ENCODE results near the gene IGF1R.

IGF1R gene

GRCh38 chr15:98663606-98664005, 15.3 kb downstream of the IGF1R start:
- DNase-seq (ENCODE audit: low read depth): no peak
- no peak overlapping the region for H3K4me3 ChIP-seq (ENCODE audit: low read depth, low read length)
- TF ChIP-seq CTCF (conservative IDR thresholded peaks at IDR 0.05; ENCODE audit: low read depth, low read length): no peak

- DNase-seq (ENCODE audit: low read depth): no peak
- no peak for TF ChIP-seq CTCF (conservative IDR thresholded peaks at IDR 0.05; ENCODE audit: low read depth, low read length)
- no peak overlapping the region for H3K4me3 ChIP-seq (ENCODE audit: low read depth, low read length)
Observed at GRCh38 chr15:98666441-98666840, 18.1 kb downstream of the IGF1R start.

GRCh38 chr15:98666841-98667240, 18.5 kb downstream of the IGF1R start:
- no peak for TF ChIP-seq CTCF (conservative IDR thresholded peaks at IDR 0.05; ENCODE audit: low read depth, low read length)
- no peak overlapping the region for H3K4me3 ChIP-seq (ENCODE audit: low read depth, low read length)
- peak; percentile 37 for DNase-seq (ENCODE audit: low read depth)

GRCh38 chr15:98667521-98668179, 19.3 kb downstream of the IGF1R start:
- H3K4me3 ChIP-seq (ENCODE audit: low read depth, low read length): no peak overlapping the region
- no peak for TF ChIP-seq CTCF (conservative IDR thresholded peaks at IDR 0.05; ENCODE audit: low read depth, low read length)
- no peak for DNase-seq (ENCODE audit: low read depth)

- no peak overlapping the region for H3K4me3 ChIP-seq (ENCODE audit: low read depth, low read length)
- peak; percentile 75 for DNase-seq (ENCODE audit: low read depth)
Observed at GRCh38 chr15:98668566-98669308, 20.4 kb downstream of the IGF1R start.

GRCh38 chr15:98669638-98670037, 21.3 kb downstream of the IGF1R start:
- no peak for DNase-seq (ENCODE audit: low read depth)

More at GRCh38 chr15:98668566-98669308, 20.4 kb downstream of the IGF1R start:
- TF ChIP-seq CTCF (conservative IDR thresholded peaks at IDR 0.05; ENCODE audit: low read depth, low read length): no peak

More at GRCh38 chr15:98669638-98670037, 21.3 kb downstream of the IGF1R start:
- H3K4me3 ChIP-seq (ENCODE audit: low read depth, low read length): no peak overlapping the region
- TF ChIP-seq CTCF (conservative IDR thresholded peaks at IDR 0.05; ENCODE audit: low read depth, low read length): no peak

Data from choroid plexus epithelial cell (primary cell).